Eye (tissue), 1 donor: ENCODE data around the gene VMP1.
A peak's percentile ranks its signal among the peaks of the same experiment; 100 is the strongest.

ENCODE experiments used
- DNase-seq: peaks from one replicate; pipeline ENCODE4 v3.0.0-alpha.2; 2015

Gene VMP1

GRCh38 chr17:59707149-59707970 is at the start of gene VMP1, which contains the start of gene PTRH2:
VMP1 (plus strand) TSS chr17:59707654; CDS start chr17:59731447, 23,793 bp downstream.
PTRH2 (minus strand) TSS chr17:59707430; CDS start chr17:59697978, 9,452 bp downstream.
- peak; percentile 100 for DNase-seq

GRCh38 chr17:59666235-59666634 is 41.2 kb upstream of the VMP1 start:
- DNase-seq, result no peak

- DNase-seq, result no peak
Observed at GRCh38 chr17:59668816-59669215, 38.6 kb upstream of the VMP1 start.

GRCh38 chr17:59669411-59669810 is 38.0 kb upstream of the VMP1 start:
- DNase-seq, result no peak

- no peak for DNase-seq
Observed at GRCh38 chr17:59669944-59670343, 37.5 kb upstream of the VMP1 start.

GRCh38 chr17:59671386-59671785 is 36.1 kb upstream of the VMP1 start:
- no peak for DNase-seq

GRCh38 chr17:59675231-59675630 is 32.2 kb upstream of the VMP1 start:
- DNase-seq, result no peak

GRCh38 chr17:59676716-59677115 is 30.7 kb upstream of the VMP1 start:
- peak; percentile 48 for DNase-seq

- DNase-seq, result no peak
Observed at GRCh38 chr17:59678918-59679317, 28.5 kb upstream of the VMP1 start.

- no peak for DNase-seq
Observed at GRCh38 chr17:59680314-59680713, 27.1 kb upstream of the VMP1 start.

- no peak for DNase-seq
Observed at GRCh38 chr17:59683283-59683682, 24.2 kb upstream of the VMP1 start.

GRCh38 chr17:59684967-59685366 is 22.5 kb upstream of the VMP1 start:
- no peak for DNase-seq

- no peak for DNase-seq
Observed at GRCh38 chr17:59688008-59688407, 19.4 kb upstream of the VMP1 start.

GRCh38 chr17:59688496-59688895 is 19.0 kb upstream of the VMP1 start:
- DNase-seq, result no peak

GRCh38 chr17:59693582-59693981 is 13.9 kb upstream of the VMP1 start:
- no peak for DNase-seq

GRCh38 chr17:59694344-59694743 is 13.1 kb upstream of the VMP1 start:
- DNase-seq, result no peak

- DNase-seq, result no peak
Observed at GRCh38 chr17:59695945-59696681, 11.3 kb upstream of the VMP1 start.

- DNase-seq, result no peak
Observed at GRCh38 chr17:59696682-59697277, 10.7 kb upstream of the VMP1 start.

- no peak for DNase-seq
Observed at GRCh38 chr17:59698143-59698542, 9.3 kb upstream of the VMP1 start.

GRCh38 chr17:59699218-59699617 is 8.2 kb upstream of the VMP1 start:
- no peak for DNase-seq

GRCh38 chr17:59699786-59700185 is 7.7 kb upstream of the VMP1 start:
- no peak for DNase-seq

- no peak for DNase-seq
Observed at GRCh38 chr17:59702304-59702703, 5.2 kb upstream of the VMP1 start.

- no peak for DNase-seq
Observed at GRCh38 chr17:59707971-59708430, 547 bp downstream of the VMP1 start.

- no peak for DNase-seq
Observed at GRCh38 chr17:59711936-59712335, 4.5 kb downstream of the VMP1 start.
